ENCODE results near the gene FAM219B. TPM values are rescaled to one million over a fixed set of nuclear protein-coding genes. Genes with fewer than 3 reads are reported as not detected.
"Not testable (repeated sequence)": the region's sequence is repeated elsewhere in the genome, so short reads cannot be mapped to it uniquely, and the experiment has no call there.

FAM219B gene
- total RNA-seq, 1 donor from 2014 or later: 90.4 TPM

GRCh38 chr15:74951006-74951405, 44.4 kb upstream of the FAM219B start:
- Mint-ChIP-seq H3K27ac (no peak overlapping the region), H3K27me3 (no peaks in the 10 kb centered on the region), H3K9me3 (no peaks in the 10 kb centered on the region), H3K4me3 (no peak overlapping the region), H3K36me3 (ENCODE audit: low read depth) (no peaks in the 10 kb centered on the region), H3K4me1 (peaks cover 9% of the 10 kb centered on the region)
- ATAC-seq (ENCODE audit: low read depth): no peak
- intact Hi-C loops (cut with micrococcal nuclease): loop anchor here (2.0 to 5.0 kb wide), 2 partner anchors 116 to 579 kb away; no protein-coding TSS in a partner anchor
- POLR2A ChIA-PET: interaction anchor here (0.9 to 2.3 kb wide), 4 partner anchors 44 to 320 kb away, joined by 3 to 8 read pairs (median 4); partner anchors contain the start of gene FAM219B
- CTCF ChIA-PET: interaction anchor here (0.5 to 4.7 kb wide), 28 partner anchors 10 to 580 kb away, joined by 3 to 63 read pairs (median 4); partner anchors contain the start of genes COX5A and ULK3
- TF ChIP-seq, protein P1, sequence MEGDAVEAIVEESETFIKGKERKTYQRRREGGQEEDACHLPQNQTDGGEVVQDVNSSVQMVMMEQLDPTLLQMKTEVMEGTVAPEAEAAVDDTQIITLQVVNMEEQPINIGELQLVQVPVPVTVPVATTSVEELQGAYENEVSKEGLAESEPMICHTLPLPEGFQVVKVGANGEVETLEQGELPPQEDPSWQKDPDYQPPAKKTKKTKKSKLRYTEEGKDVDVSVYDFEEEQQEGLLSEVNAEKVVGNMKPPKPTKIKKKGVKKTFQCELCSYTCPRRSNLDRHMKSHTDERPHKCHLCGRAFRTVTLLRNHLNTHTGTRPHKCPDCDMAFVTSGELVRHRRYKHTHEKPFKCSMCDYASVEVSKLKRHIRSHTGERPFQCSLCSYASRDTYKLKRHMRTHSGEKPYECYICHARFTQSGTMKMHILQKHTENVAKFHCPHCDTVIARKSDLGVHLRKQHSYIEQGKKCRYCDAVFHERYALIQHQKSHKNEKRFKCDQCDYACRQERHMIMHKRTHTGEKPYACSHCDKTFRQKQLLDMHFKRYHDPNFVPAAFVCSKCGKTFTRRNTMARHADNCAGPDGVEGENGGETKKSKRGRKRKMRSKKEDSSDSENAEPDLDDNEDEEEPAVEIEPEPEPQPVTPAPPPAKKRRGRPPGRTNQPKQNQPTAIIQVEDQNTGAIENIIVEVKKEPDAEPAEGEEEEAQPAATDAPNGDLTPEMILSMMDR (IDR thresholded peaks at IDR 0.05): no peak
- DNase-seq: no peak

DNA sequence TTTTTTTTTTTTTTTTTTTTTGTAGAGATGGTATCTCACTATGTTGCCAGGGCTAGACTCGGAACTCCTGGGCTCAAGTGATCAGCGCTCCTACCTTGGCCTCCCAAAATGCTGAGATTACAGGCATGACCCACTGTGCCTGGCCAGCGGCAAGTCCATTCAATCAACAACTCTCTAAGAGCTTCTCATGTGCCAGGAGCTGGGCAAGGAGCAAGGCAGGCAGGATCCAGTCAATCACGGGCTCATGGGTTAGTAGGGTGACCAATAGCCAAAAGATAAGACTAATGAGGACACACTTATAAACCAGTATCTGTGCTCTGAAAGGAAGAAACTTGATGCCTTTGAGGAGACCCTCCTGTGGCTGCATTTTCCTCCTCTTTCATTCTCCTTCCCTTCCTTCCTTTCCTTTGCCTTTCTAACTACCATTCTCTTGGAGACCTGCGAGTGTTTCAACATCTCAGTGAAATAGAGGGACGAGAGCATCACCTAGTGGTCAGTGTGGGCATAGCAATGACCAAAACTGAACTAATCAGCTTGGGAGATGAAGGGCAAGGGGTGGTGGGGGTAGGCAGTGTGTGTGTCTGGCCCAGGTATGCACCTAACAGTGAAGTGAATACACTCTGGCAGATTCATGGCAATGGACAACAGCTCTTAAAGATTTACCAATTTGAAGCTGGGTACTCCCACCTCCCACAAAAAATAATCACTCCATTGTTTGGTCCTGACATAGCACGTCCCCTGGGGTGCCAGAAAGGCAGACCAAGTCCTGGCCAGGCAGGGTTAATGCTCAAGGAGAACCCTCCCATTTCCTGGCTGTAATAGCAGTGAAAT, 43.6 kb upstream of the FAM219B start:
- H3K27ac Mint-ChIP-seq: no peak overlapping the region
- DNase-seq (peak; percentile 54), ATAC-seq (ENCODE audit: low read depth) (peak; percentile 99)
- H3K27me3 Mint-ChIP-seq: no peaks in the 10 kb centered on the region
- intact Hi-C loops (cut with micrococcal nuclease): loop anchor here (1.0 to 5.0 kb wide), 5 partner anchors 107 to 578 kb away; partner anchors contain the start of gene ULK3
- ChIA-PET CTCF (interaction anchor here (0.5 to 4.7 kb wide), 31 partner anchors 9 to 579 kb away, joined by 3 to 63 read pairs (median 3); partner anchors contain the start of genes COX5A and ULK3), POLR2A (interaction anchor here (0.9 to 2.3 kb wide), 4 partner anchors 44 to 320 kb away, joined by 3 to 8 read pairs (median 4); partner anchors contain the start of gene FAM219B)
- TF ChIP-seq, protein P1 (IDR thresholded peaks at IDR 0.05): peak; percentile 24
- H3K4me1 Mint-ChIP-seq: peaks cover 3% of the 10 kb centered on the region
- H3K4me3 Mint-ChIP-seq: no peak overlapping the region
- H3K9me3 Mint-ChIP-seq: no peaks in the 10 kb centered on the region
- H3K36me3 Mint-ChIP-seq (ENCODE audit: low read depth): no peaks in the 10 kb centered on the region

- H3K9me3 Mint-ChIP-seq: no peaks in the 10 kb centered on the region
- POLR2A ChIA-PET: interaction anchor here (0.6 to 1.8 kb wide), 21 partner anchors 19 to 702 kb away, joined by 3 to 10 read pairs (median 4); partner anchors contain the start of genes ARID3B, FAM219B, IMP3 and MPI
Measured at GRCh38 chr15:74937590-74938371, 31.1 kb upstream of the FAM219B start, which contains the start of gene COX5A. Gene COX5A, minus strand, starts transcription at chr15:74938073. Its CDS starts 59 bp downstream, at chr15:74938014.

GRCh38 chr15:74937272-74937589, 30.6 kb upstream of the FAM219B start:
- no peaks in the 10 kb centered on the region for H3K9me3 Mint-ChIP-seq
- no peak for ATAC-seq (ENCODE audit: low read depth)
- peaks cover 36% of the 10 kb centered on the region for H3K4me1 Mint-ChIP-seq
- peak overlapping the region; percentile 86 for H3K4me3 Mint-ChIP-seq
- intact Hi-C loops (cut with micrococcal nuclease): loop anchor here (5.0 kb wide), 1 partner anchor 240 kb away; the partner anchor contains the start of gene EDC3
- H3K27ac Mint-ChIP-seq: peak overlapping the region; percentile 46
- no peak for DNase-seq
- H3K27me3 Mint-ChIP-seq: no peaks in the 10 kb centered on the region
- H3K36me3 Mint-ChIP-seq (ENCODE audit: low read depth): peaks cover 11% of the 10 kb centered on the region
- POLR2A ChIA-PET: interaction anchor here (0.6 to 1.8 kb wide), 12 partner anchors 20 to 702 kb away, joined by 3 to 10 read pairs (median 4); partner anchors contain the start of genes FAM219B, IMP3, MPI and RPP25
- TF ChIP-seq, protein P1 (IDR thresholded peaks at IDR 0.05): no peak
- CTCF ChIA-PET: no interaction called here

More at GRCh38 chr15:74937590-74938371, 31.1 kb upstream of the FAM219B start, which contains the start of gene COX5A:
- TF ChIP-seq, protein P1 (IDR thresholded peaks at IDR 0.05): no peak
- intact Hi-C loops (cut with micrococcal nuclease): loop anchor here (1.0 to 5.0 kb wide), 8 partner anchors 19 to 513 kb away; partner anchors contain the start of genes CLK3, EDC3, FAM219B and RPP25
- peak within 1 kb of the TSS; percentile 86 for H3K4me3 Mint-ChIP-seq
- peaks cover 9% of the 10 kb centered on the region for H3K36me3 Mint-ChIP-seq (ENCODE audit: low read depth)
- peak; percentile 86 for DNase-seq
- CTCF ChIA-PET: interaction anchor here (1.9 kb wide), 1 partner anchor 12 kb away, joined by 7 read pairs; no protein-coding TSS in a partner anchor
- ATAC-seq (ENCODE audit: low read depth): peak; percentile 97
- H3K27ac Mint-ChIP-seq: peak within 1 kb of the TSS; percentile 90
- H3K4me1 Mint-ChIP-seq: peaks cover 34% of the 10 kb centered on the region
- no peaks in the 10 kb centered on the region for H3K27me3 Mint-ChIP-seq

DNA sequence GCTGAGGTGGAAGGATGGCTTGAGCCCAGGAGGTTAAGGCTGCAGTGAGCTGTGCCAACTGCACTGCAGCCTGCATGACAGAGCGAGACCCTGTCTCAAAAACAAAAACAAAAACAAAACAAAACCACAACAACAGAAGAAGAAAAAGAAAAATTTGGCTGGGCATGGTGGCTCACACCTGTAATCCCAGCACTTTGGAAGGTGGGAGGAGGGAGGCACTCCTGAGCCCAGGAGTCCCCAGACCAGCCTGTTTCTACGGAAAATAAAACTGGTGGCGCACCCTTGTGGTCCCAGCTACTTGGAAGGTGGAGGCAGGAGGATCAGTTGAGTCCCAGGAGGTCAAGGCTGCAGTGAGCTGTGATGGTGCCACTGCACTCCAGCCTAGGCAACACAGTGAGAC, 28.5 kb upstream of the FAM219B start:
- H3K27me3 Mint-ChIP-seq; H3K9me3 Mint-ChIP-seq; ATAC-seq (ENCODE audit: low read depth); H3K27ac Mint-ChIP-seq; DNase-seq: not testable (repeated sequence)
- CTCF ChIA-PET: interaction anchor here (0.9 kb wide), 1 partner anchor 15 kb away, joined by 4 read pairs; no protein-coding TSS in a partner anchor
- Mint-ChIP-seq H3K4me3 (peak overlapping the region; percentile 1), H3K36me3 (ENCODE audit: low read depth) (peaks cover 17% of the 10 kb centered on the region), H3K4me1 (peaks cover 41% of the 10 kb centered on the region)
- POLR2A ChIA-PET: interaction anchor here (1.1 kb wide), 1 partner anchor 45 kb away, joined by 4 read pairs; the partner anchor contains the start of gene MPI
- intact Hi-C loops (cut with micrococcal nuclease): loop anchor here (5.0 kb wide), 1 partner anchor 238 kb away; the partner anchor contains the start of gene EDC3

All from activated B cell treated with CpG ODN at 0.5 μM for 24 hours (primary cell).